Mononuclear cell (primary cell): Measurements from ENCODE around the gene L3MBTL2. TPM values are rescaled to one million over a fixed set of nuclear protein-coding genes. Genes with fewer than 3 reads are reported as not detected.

Experiments used
- H3K27me3 ChIP-seq: 2 replicates; pipeline ENCODE4 v1.6.0; 2011; ENCODE audit warnings: low read length, control low read depth; ENCODE audit not compliant: insufficient read depth
- H3K4me1 ChIP-seq: 2 replicates; pipeline ENCODE4 v1.5.1; 2011; ENCODE audit warnings: mild to moderate bottlenecking, low read length, control low read depth; ENCODE audit not compliant: insufficient read depth
- H3K4me3 ChIP-seq: 2 replicates; pipeline ENCODE4 v1.5.1; 2011; ENCODE audit warnings: mild to moderate bottlenecking, low read length, moderate library complexity
- H3K9me3 ChIP-seq: 2 replicates; pipeline ENCODE4 v1.5.1; 2011; ENCODE audit warnings: low read depth, mild to moderate bottlenecking, control low read depth, low read length
- total RNA-seq: library from RNA; depleted of rRNA; stranded (reverse); fragments of >200 nt; gene quantifications from one replicate; pipeline ENCODE4 v1.2.3, GENCODE V29; 2012

The L3MBTL2 gene
- total RNA-seq, 1 donor, result 8.9 TPM

GRCh38 chr22:41229730-41230400 is 24.8 kb downstream of the L3MBTL2 start:
- H3K4me1 ChIP-seq, result no peaks in the 10 kb centered on the region
- no peaks in the 10 kb centered on the region for H3K9me3 ChIP-seq
- no peaks in the 10 kb centered on the region for H3K27me3 ChIP-seq
- H3K4me3 ChIP-seq, result no peak overlapping the region

- no peaks in the 10 kb centered on the region for H3K9me3 ChIP-seq
Observed at GRCh38 chr22:41230401-41230785, 25.3 kb downstream of the L3MBTL2 start.

GRCh38 chr22:41231369-41231768 is 26.3 kb downstream of the L3MBTL2 start:
- no peak overlapping the region for H3K4me3 ChIP-seq
- no peaks in the 10 kb centered on the region for H3K9me3 ChIP-seq
- no peaks in the 10 kb centered on the region for H3K27me3 ChIP-seq
- H3K4me1 ChIP-seq, result no peaks in the 10 kb centered on the region

More at GRCh38 chr22:41230401-41230785, 25.3 kb downstream of the L3MBTL2 start:
- Histone ChIP-seq H3K4me1 (no peaks in the 10 kb centered on the region), H3K27me3 (no peaks in the 10 kb centered on the region), H3K4me3 (no peak overlapping the region)

GRCh38 chr22:41234815-41235695 is 29.9 kb downstream of the L3MBTL2 start:
- Histone ChIP-seq H3K9me3 (no peaks in the 10 kb centered on the region), H3K27me3 (no peaks in the 10 kb centered on the region), H3K4me3 (no peak overlapping the region)

GRCh38 chr22:41237036-41237706 is 32.1 kb downstream of the L3MBTL2 start:
- H3K27me3 ChIP-seq, result no peaks in the 10 kb centered on the region
- no peaks in the 10 kb centered on the region for H3K9me3 ChIP-seq
- peaks cover 13% of the 10 kb centered on the region for H3K4me1 ChIP-seq
- peak overlapping the region; percentile 38 for H3K4me3 ChIP-seq

More at GRCh38 chr22:41234815-41235695, 29.9 kb downstream of the L3MBTL2 start:
- peaks cover 13% of the 10 kb centered on the region for H3K4me1 ChIP-seq

GRCh38 chr22:41237707-41238569 is 32.8 kb downstream of the L3MBTL2 start:
- no peaks in the 10 kb centered on the region for H3K27me3 ChIP-seq
- H3K4me1 ChIP-seq, result peaks cover 13% of the 10 kb centered on the region
- H3K4me3 ChIP-seq, result peak overlapping the region; percentile 38
- no peaks in the 10 kb centered on the region for H3K9me3 ChIP-seq

GRCh38 chr22:41238570-41239442 is 33.7 kb downstream of the L3MBTL2 start:
- H3K9me3 ChIP-seq, result no peaks in the 10 kb centered on the region
- peaks cover 13% of the 10 kb centered on the region for H3K4me1 ChIP-seq
- H3K27me3 ChIP-seq, result no peaks in the 10 kb centered on the region
- no peak overlapping the region for H3K4me3 ChIP-seq

- Histone ChIP-seq H3K27me3 (no peaks in the 10 kb centered on the region), H3K9me3 (no peaks in the 10 kb centered on the region), H3K4me1 (peaks cover 13% of the 10 kb centered on the region), H3K4me3 (no peak overlapping the region)
Observed at GRCh38 chr22:41239443-41240128, 34.5 kb downstream of the L3MBTL2 start.

GRCh38 chr22:41240377-41241132 is 35.4 kb downstream of the L3MBTL2 start, which contains the start of gene CHADL:
CHADL (minus strand) TSS chr22:41240931; CDS start chr22:41240881, 50 bp downstream.
- Histone ChIP-seq H3K9me3 (no peaks in the 10 kb centered on the region), H3K4me3 (no peak within 1 kb of the TSS), H3K27me3 (no peaks in the 10 kb centered on the region), H3K4me1 (peaks cover 13% of the 10 kb centered on the region)

- H3K4me3 ChIP-seq, result no peak overlapping the region
- no peaks in the 10 kb centered on the region for H3K27me3 ChIP-seq
- no peaks in the 10 kb centered on the region for H3K9me3 ChIP-seq
- peaks cover 13% of the 10 kb centered on the region for H3K4me1 ChIP-seq
Observed at GRCh38 chr22:41241133-41241676, 36.1 kb downstream of the L3MBTL2 start.

GRCh38 chr22:41242396-41243117 is 37.4 kb downstream of the L3MBTL2 start:
- H3K4me3 ChIP-seq, result no peak overlapping the region
- peaks cover 5% of the 10 kb centered on the region for H3K4me1 ChIP-seq
- H3K9me3 ChIP-seq, result no peaks in the 10 kb centered on the region
- H3K27me3 ChIP-seq, result no peaks in the 10 kb centered on the region

- H3K4me1 ChIP-seq, result no peaks in the 10 kb centered on the region
- H3K9me3 ChIP-seq, result no peaks in the 10 kb centered on the region
- H3K27me3 ChIP-seq, result no peaks in the 10 kb centered on the region
- H3K4me3 ChIP-seq, result no peak overlapping the region
Observed at GRCh38 chr22:41243361-41243760, 38.2 kb downstream of the L3MBTL2 start.
